ENCODE measurements around the gene SLC17A7.

DNA sequence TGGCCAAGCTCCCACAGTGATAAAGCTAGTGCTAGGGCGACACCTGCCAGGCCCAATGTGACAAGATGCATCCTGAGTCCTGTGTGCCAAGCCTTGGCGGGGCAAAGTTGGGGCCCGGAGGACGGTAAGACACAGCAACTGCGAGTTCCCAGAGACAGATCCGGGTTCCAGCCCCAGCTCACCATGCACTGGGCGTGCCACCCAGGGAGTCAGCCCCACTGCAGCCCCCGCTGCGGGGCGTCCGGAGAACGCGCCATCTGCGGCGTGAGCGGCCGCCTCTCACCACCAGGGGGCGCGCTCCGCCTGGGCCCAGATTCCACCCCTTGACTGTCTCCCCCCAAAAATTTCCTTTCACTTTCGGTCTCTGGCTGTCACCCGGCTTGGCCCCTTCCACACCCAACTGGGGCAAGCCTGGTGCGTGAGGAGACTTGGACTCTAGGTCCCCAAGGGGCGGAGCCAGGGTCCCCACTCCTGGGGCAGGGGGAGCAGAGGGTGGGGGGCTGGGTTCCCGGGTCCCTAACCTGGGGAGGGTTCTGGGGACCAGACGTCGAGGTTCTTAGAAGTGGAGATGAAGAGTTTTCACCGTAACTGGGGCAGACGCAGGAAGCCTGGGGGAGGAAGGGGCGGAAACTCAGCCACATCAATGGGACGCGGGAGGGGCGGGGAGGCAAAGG is 32.7 kb upstream of the SLC17A7 start, which contains the start of gene FLT3LG:
- TF ChIP-seq, protein P1, sequence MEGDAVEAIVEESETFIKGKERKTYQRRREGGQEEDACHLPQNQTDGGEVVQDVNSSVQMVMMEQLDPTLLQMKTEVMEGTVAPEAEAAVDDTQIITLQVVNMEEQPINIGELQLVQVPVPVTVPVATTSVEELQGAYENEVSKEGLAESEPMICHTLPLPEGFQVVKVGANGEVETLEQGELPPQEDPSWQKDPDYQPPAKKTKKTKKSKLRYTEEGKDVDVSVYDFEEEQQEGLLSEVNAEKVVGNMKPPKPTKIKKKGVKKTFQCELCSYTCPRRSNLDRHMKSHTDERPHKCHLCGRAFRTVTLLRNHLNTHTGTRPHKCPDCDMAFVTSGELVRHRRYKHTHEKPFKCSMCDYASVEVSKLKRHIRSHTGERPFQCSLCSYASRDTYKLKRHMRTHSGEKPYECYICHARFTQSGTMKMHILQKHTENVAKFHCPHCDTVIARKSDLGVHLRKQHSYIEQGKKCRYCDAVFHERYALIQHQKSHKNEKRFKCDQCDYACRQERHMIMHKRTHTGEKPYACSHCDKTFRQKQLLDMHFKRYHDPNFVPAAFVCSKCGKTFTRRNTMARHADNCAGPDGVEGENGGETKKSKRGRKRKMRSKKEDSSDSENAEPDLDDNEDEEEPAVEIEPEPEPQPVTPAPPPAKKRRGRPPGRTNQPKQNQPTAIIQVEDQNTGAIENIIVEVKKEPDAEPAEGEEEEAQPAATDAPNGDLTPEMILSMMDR (IDR thresholded peaks at IDR 0.05) = peak; percentile 89
- no peak for TF ChIP-seq EZH2 (IDR thresholded peaks at IDR 0.05; ENCODE audit: borderline replicate concordance, insufficient read depth, low read depth, low read length, poor library complexity, severe bottlenecking)
